Stimulated activated CD4-positive, alpha-beta T cell treated with anti-CD3 and anti-CD28 coated beads, Interleukin-4, amount 100 ng/mL, for 1 hour (primary cell): Measurements from ENCODE around the gene CAMTA1.

Source experiments
- DNase-seq: peaks from one replicate; pipeline ENCODE4 v3.0.0-alpha.2; 2020

CAMTA1 gene

GRCh38 chr1:7012461-7012924 lies 227.2 kb downstream of the CAMTA1 start:
- no peak for DNase-seq

GRCh38 chr1:7013833-7014639 lies 228.8 kb downstream of the CAMTA1 start:
- no peak for DNase-seq

- no peak for DNase-seq
Observed at GRCh38 chr1:7014640-7014930, 229.3 kb downstream of the CAMTA1 start.

- DNase-seq = no peak
Observed at GRCh38 chr1:7015022-7015421, 229.8 kb downstream of the CAMTA1 start.

GRCh38 chr1:7018351-7018750 lies 233.1 kb downstream of the CAMTA1 start:
- DNase-seq = no peak

GRCh38 chr1:7018826-7019225 lies 233.6 kb downstream of the CAMTA1 start:
- DNase-seq = no peak

- DNase-seq = no peak
Observed at GRCh38 chr1:7019510-7019909, 234.3 kb downstream of the CAMTA1 start.

- DNase-seq = no peak
Observed at GRCh38 chr1:7022058-7022457, 236.8 kb downstream of the CAMTA1 start.

GRCh38 chr1:7025013-7025412 lies 239.8 kb downstream of the CAMTA1 start:
- DNase-seq = no peak

GRCh38 chr1:7026169-7026568 lies 240.9 kb downstream of the CAMTA1 start:
- no peak for DNase-seq

GRCh38 chr1:7032992-7033391 lies 247.7 kb downstream of the CAMTA1 start:
- DNase-seq = no peak

GRCh38 chr1:7036386-7036785 lies 251.1 kb downstream of the CAMTA1 start:
- DNase-seq = no peak

- no peak for DNase-seq
Observed at GRCh38 chr1:7039590-7040220, 254.5 kb downstream of the CAMTA1 start.

GRCh38 chr1:7040969-7041695 lies 255.9 kb downstream of the CAMTA1 start:
- no peak for DNase-seq

GRCh38 chr1:7042322-7043190 lies 257.3 kb downstream of the CAMTA1 start:
- no peak for DNase-seq

- no peak for DNase-seq
Observed at GRCh38 chr1:7043191-7043549, 257.9 kb downstream of the CAMTA1 start.

GRCh38 chr1:7043719-7044535 lies 258.7 kb downstream of the CAMTA1 start:
- DNase-seq = no peak

GRCh38 chr1:7045897-7046296 lies 260.6 kb downstream of the CAMTA1 start:
- no peak for DNase-seq

GRCh38 chr1:7046314-7046713 lies 261.1 kb downstream of the CAMTA1 start:
- DNase-seq = no peak

- no peak for DNase-seq
Observed at GRCh38 chr1:7046891-7047290, 261.6 kb downstream of the CAMTA1 start.

GRCh38 chr1:7047866-7048265 lies 262.6 kb downstream of the CAMTA1 start:
- no peak for DNase-seq

GRCh38 chr1:7048395-7048794 lies 263.1 kb downstream of the CAMTA1 start:
- no peak for DNase-seq
